Skeletal muscle tissue (tissue), 4 donors: ENCODE data around the gene EHMT1. TPM values are rescaled to one million over a fixed set of nuclear protein-coding genes. Genes with fewer than 3 reads are reported as not detected.
"Not testable (repeated sequence)": the region's sequence is repeated elsewhere in the genome, so short reads cannot be mapped to it uniquely, and the experiment has no call there.

Source experiments
- H3K27ac ChIP-seq: one replicate; pipeline ENCODE4 v1.7.0; 2013; ENCODE audit warnings: mild to moderate bottlenecking, low read depth, low read length, inconsistent platforms
- H3K27me3 ChIP-seq, 3 donors: one replicate each; pipeline ENCODE4 v1.7.0; 2013; ENCODE audit warnings: low read length in 3 of 3; ENCODE audit not compliant: control insufficient read depth in 3 of 3, insufficient read depth in 3 of 3
- H3K36me3 ChIP-seq, 3 donors: one replicate each; pipeline ENCODE4 v1.7.0; 2013; ENCODE audit warnings: low read length in 3 of 3; ENCODE audit not compliant: control insufficient read depth in 3 of 3, insufficient read depth in 3 of 3
- H3K4me1 ChIP-seq, 3 donors: one replicate each; pipeline ENCODE4 v1.7.0; 2013; ENCODE audit warnings: low read length in 3 of 3, mild to moderate bottlenecking in 3 of 3; ENCODE audit not compliant: control insufficient read depth in 3 of 3, insufficient read depth in 3 of 3
- H3K4me3 ChIP-seq, 3 donors: one replicate each; pipeline ENCODE4 v1.7.0; 2013; ENCODE audit warnings: low read length in 3 of 3
- H3K9ac ChIP-seq, 3 donors: one replicate each; pipeline ENCODE4 v1.7.0; 2013; ENCODE audit warnings: low read length in 3 of 3, mild to moderate bottlenecking in 3 of 3, moderate library complexity in 2 of 3, low read depth in 1 of 3
- H3K9me3 ChIP-seq, 3 donors: one replicate each; pipeline ENCODE4 v1.7.0; 2013; ENCODE audit warnings: low read length in 3 of 3; ENCODE audit not compliant: control insufficient read depth in 3 of 3
- total RNA-seq: library from RNA; depleted of rRNA; stranded (reverse); fragments of >200 nt; gene quantifications from one replicate; pipeline ENCODE4 v1.2.3, GENCODE V29; 2014
- donor health status: Osteomylitis.

The EHMT1 gene
- total RNA-seq, 1 donor from 2014 or later: 43.3 TPM

DNA sequence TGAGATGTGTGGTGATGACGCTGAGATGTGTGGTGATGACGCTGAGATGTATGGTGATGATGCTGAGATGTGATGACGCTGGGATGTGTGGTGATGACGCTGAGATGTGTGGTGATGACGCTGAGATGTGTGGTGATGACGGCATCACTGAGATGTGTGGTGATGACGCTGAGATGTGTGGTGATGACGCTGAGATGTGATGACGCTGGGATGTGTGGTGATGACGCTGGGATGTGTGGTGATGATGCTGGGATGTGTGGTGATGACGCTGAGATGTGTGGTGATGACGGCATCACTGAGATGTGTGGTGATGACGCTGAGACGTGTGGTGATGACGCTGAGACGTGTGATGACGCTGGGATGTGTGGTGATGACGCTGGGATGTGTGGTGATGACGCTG, 161.2 kb downstream of the EHMT1 start:
- H3K36me3 ChIP-seq: peaks cover 66 to 80% (median 70%) of the 10 kb centered on the region in 3 donors
- H3K9me3 ChIP-seq, H3K4me3 ChIP-seq, H3K27me3 ChIP-seq, H3K9ac ChIP-seq, H3K27ac ChIP-seq, H3K4me1 ChIP-seq: not testable (repeated sequence)

DNA sequence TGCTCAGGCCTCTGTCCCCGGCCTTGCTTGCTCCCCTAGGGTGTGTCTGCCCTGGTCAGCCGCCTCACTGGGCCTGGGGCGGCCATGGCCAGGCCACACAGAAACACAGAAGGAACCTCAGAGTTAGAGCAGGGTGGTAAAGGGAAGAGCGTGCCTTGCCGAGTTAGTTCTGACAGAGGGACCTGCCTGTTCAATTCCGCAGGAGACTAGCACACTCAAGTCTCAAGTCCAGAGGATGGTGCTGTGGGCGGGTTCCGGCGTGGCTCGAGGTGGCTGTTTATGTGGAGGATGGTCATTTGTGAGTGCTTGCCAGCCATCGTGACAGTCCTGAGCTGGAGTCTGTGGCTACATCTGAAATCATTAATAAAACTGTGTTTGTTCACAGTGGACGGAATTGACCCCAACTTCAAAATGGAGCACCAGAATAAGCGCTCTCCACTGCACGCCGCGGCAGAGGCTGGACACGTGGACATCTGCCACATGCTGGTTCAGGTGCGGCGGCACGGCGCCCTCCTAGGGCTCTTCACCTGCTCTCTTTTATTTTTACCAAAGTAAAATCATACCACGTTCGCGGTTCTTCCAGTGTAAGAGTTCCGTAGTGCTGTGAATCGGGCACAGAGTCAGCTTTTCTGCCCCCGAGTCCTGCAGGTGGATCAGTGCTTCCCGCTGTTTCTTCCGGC, 163.2 kb downstream of the EHMT1 start:
- no peaks in the 10 kb centered on the region for H3K27me3 ChIP-seq
- no peaks in the 10 kb centered on the region for H3K4me1 ChIP-seq
- no peaks in the 10 kb centered on the region for H3K9me3 ChIP-seq
- H3K36me3 ChIP-seq: peaks cover 50 to 67% (median 60%) of the 10 kb centered on the region in 3 donors
- no peak overlapping the region for H3K27ac ChIP-seq
- H3K9ac ChIP-seq: no peak overlapping the region
- H3K4me3 ChIP-seq: no peak overlapping the region

DNA sequence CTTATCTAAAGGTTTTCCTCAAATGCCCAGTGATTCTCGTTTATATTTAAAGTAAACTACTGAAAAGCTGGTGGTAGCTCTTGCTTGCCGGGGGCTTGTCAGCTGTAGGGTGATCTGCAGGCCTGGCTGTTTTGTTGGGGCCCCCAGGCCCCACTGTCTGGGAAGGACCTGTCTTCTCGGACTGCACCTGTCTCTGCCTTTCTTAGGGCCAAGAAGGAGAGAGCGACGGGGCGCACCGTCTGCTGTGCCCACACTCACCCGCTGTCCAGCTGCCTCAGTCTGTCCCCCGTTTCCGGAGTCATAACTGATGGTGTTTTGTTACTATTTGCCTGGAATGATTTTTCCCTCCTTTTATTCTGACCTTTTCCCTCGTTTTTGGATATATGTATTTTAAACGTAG, 164.7 kb downstream of the EHMT1 start:
- peaks cover 45 to 53% (median 48%) of the 10 kb centered on the region in 3 donors for H3K36me3 ChIP-seq
- H3K27ac ChIP-seq: no peak overlapping the region

DNA sequence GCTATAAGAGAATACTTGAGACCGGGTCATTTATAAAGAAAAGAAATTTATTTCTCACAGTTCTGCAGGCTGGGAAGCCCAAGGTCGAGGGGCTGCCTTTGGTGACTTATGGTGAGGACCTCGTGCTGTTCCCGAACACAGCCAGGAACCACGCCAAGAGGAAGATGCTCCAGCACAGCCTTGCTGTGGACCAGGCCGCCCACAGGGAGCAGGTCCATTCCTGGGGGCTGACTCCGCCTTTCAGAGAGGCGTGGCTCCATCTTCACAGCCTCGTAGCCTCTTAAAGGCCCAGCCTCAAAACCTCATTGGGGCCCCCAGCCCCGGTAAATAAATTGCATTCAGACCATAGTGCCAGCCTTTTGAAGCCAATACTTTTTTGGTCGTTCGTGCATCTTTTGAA, 165.2 kb downstream of the EHMT1 start:
- Histone ChIP-seq H3K27ac (no peak overlapping the region), H3K4me1 (no peaks in the 10 kb centered on the region), H3K27me3 (no peaks in the 10 kb centered on the region), H3K9me3 (no peaks in the 10 kb centered on the region), H3K9ac (no peak overlapping the region), H3K4me3 (no peak overlapping the region), H3K36me3 (peaks cover 40 to 49% (median 43%) of the 10 kb centered on the region in 3 donors)

More for the DNA sequence above, 164.7 kb downstream of the EHMT1 start:
- Histone ChIP-seq H3K9me3 (no peaks in the 10 kb centered on the region), H3K9ac (no peak overlapping the region), H3K4me3 (no peak overlapping the region), H3K27me3 (no peaks in the 10 kb centered on the region), H3K4me1 (no peaks in the 10 kb centered on the region)

DNA sequence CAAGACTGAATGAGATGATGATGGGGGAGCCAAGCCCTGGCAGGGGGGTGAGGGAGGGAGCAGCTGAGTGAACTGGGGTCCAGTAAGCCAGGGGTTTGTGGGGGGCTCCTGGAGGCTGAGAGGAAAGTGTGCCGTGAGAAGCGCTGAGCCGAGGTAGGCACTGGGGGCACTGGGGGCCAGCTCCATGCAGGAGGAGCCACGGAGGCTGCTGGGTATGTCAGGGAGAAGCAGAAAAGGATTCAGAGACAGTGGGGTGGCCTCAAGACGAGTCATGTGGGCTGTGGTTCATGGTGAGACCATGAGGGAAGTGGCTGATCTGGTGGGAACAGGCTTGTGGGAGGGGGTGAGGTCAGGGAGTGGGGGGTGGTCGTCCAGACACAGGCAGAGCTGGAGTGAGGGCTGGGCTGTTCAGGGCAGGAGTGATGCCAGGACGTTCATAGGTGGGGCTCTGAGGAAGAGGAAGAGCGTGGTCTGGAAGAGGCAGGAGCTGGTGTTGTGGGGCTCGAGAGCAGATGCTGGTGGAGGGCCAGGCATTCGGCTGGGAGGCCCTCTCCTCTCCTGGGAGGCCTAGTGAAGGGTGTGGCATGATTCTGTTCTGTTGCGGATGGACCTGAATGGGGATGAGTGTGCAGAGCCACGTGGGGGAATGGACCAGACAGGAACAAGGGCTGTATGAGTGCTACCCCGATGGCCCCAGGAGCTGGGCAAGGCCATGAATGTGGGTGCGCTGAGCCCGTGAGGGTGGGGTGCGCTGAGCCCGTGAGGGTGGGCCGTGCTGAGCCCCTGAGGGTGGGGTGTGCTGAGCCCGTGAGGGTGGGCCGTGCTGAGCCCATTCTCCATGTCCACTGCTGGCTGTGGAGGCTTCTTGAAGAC, 166.1 kb downstream of the EHMT1 start:
- peaks cover 33 to 43% (median 36%) of the 10 kb centered on the region in 3 donors for H3K36me3 ChIP-seq
- no peaks in the 10 kb centered on the region for H3K4me1 ChIP-seq
- H3K4me3 ChIP-seq: no peak overlapping the region
- no peak overlapping the region for H3K9ac ChIP-seq
- no peak overlapping the region for H3K27ac ChIP-seq
- no peaks in the 10 kb centered on the region for H3K27me3 ChIP-seq
- H3K9me3 ChIP-seq: no peaks in the 10 kb centered on the region

DNA sequence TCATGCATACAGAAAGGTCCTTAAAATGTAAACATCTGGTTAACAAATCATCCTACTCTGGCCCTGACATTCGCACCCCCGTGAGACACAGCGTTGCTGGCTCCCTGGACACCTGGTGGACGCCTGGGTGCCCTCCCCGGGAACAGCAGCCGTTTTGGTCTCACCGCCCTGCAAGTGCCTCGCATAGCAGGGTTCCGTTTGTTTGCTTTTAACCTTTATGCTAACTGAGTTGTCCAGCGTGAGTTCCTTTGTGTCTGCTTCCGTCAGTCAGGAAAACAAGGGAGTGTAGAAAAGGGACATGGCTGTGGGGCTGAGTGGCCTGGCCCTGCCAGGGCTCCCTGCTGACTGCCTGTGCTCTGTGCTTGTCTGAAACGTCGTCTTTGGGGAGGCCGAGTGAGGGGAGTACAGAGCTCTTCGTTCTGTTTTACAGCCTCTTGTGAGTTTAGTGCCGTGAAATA, 166.9 kb downstream of the EHMT1 start:
- Histone ChIP-seq H3K9me3 (no peaks in the 10 kb centered on the region), H3K4me1 (no peaks in the 10 kb centered on the region), H3K4me3 (no peak overlapping the region), H3K36me3 (peaks cover 33 to 39% (median 36%) of the 10 kb centered on the region in 3 donors), H3K27ac (no peak overlapping the region), H3K9ac (no peak overlapping the region), H3K27me3 (no peaks in the 10 kb centered on the region)

DNA sequence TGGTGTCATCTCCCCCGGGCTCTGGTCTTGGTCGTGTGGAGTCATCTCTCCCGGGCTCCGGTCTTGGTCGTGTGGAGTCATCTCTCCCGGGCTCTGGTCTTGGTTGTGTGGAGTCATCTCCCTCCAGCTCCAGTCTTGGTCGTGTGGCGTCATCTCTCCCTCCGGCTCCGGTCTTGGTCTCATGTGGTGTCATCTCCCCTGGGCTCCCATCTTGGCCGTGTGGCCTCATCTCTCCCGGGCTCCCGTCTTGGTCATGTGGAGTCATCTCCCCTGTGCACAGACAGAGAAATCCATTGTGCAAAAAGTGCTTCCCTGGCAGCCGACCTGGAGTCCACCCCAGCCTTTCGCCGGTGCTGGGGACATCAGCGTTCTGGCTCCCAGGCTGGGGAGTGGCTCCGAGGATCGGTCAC, 167.7 kb downstream of the EHMT1 start:
- H3K4me3 ChIP-seq: no peak overlapping the region
- H3K9ac ChIP-seq: no peak overlapping the region
- H3K36me3 ChIP-seq: peaks cover 37 to 41% (median 38%) of the 10 kb centered on the region in 3 donors

DNA sequence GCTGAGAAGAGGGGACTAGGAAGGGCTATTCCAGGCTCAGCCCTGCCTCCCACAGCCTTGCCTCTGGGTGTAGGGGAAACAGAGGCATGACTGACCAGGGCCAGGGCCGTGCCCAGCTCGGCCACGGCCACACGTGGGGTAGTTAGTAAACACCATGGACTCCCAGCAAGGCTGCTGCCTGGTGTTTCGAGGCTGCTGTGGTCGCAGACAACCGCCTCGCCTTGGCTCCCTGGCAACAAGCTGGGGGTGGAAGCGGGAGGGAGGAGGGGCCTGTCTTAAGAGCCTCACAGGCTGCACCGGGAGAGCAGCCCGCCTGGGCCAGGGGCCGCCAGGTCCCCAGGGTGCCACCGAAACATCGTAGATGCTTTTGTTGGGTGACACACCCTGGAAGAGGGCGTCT, 168.6 kb downstream of the EHMT1 start:
- Histone ChIP-seq H3K27me3 (no peaks in the 10 kb centered on the region), H3K4me3 (no peak overlapping the region), H3K9ac (no peak overlapping the region), H3K36me3 (peaks cover 30 to 35% (median 33%) of the 10 kb centered on the region in 3 donors), H3K27ac (no peak overlapping the region), H3K9me3 (no peaks in the 10 kb centered on the region), H3K4me1 (no peaks in the 10 kb centered on the region)

More for the DNA sequence above, 167.7 kb downstream of the EHMT1 start:
- Histone ChIP-seq H3K9me3 (no peaks in the 10 kb centered on the region), H3K27ac (no peak overlapping the region), H3K4me1 (no peaks in the 10 kb centered on the region), H3K27me3 (no peaks in the 10 kb centered on the region)

DNA sequence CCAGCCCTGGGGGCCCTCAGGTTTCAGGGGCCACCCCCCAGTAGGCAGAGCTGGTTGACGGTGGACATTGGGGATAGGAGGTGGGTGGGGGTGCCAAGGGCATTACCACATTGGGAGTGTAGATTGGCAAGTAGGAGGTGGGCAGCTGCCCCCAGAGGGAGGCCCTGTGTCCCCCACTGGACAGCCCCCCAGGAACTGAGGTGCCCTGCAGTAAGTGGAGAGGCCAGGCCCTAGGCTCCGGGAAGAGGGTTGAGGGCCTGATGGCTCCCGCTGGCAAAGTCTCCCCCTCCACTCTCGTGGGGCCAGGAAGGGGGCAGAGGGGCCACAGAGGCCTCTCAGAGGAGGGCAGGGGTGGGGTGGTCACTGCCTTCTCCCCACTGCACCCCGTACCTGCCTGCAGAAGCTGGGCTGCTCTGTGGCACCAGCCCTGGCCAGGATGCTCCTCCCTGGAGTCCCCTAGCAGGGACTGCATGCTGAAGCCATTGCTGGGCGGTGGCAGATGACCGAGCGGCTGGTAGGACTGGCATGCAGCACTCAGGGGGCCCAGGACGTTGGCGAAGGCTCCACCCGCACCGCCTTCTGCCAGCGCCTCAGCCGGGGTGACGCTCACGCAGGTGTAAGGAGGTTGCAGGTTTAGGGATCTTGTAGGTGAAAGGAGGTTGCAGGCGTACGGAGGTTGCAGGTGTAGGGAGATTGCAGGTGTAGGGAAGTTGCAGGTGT, 169.1 kb downstream of the EHMT1 start:
- Histone ChIP-seq H3K4me3 (no peak overlapping the region), H3K27me3 (no peaks in the 10 kb centered on the region), H3K9me3 (no peaks in the 10 kb centered on the region), H3K4me1 (no peaks in the 10 kb centered on the region), H3K36me3 (peaks cover 25 to 34% (median 30%) of the 10 kb centered on the region in 3 donors), H3K27ac (no peak overlapping the region), H3K9ac (no peak overlapping the region)
